SK-N-SH (cell line): ENCODE measurements around the gene SDK1.

Source experiments
- EP300 ChIP-seq, 2 experiments: IDR thresholded peaks; 2 replicates each; pipeline versions ENCODE4 v1.4.0 to v1.6.1; 2012; ENCODE audit warnings: borderline replicate concordance in 1 of 2, low read depth in 1 of 2, low read length in 1 of 2
- EZH2phosphoT487 ChIP-seq: fragments of 200-600 bp; sonication (generic); IDR thresholded peaks from 2 replicates; pipeline ENCODE4 v1.6.1; 2017; ENCODE audit warnings: low read depth, mixed run types, mild to moderate bottlenecking, antibody characterized with exemption, moderate library complexity, borderline replicate concordance
- GABPA ChIP-seq: IDR thresholded peaks from 2 replicates; pipeline ENCODE4 v1.4.0; 2012; ENCODE audit warnings: low read depth, mild to moderate bottlenecking
- JUND ChIP-seq: IDR thresholded peaks from 2 replicates; pipeline ENCODE4 v1.4.0; 2012
- MAX ChIP-seq: IDR thresholded peaks from 2 replicates; pipeline ENCODE4 v1.4.0; 2012; ENCODE audit warnings: low read depth
- MEF2A ChIP-seq: IDR thresholded peaks from 2 replicates; pipeline ENCODE4 v1.4.0; 2012; ENCODE audit warnings: low read depth, borderline replicate concordance
- PBX3 ChIP-seq: IDR thresholded peaks from 2 replicates; pipeline ENCODE4; 2012
- POLR2AphosphoS5 ChIP-seq: IDR thresholded peaks from 2 replicates; pipeline ENCODE4 v1.6.1; 2012; ENCODE audit warnings: low read depth, low read length
- RAD21 ChIP-seq: IDR thresholded peaks from 2 replicates; pipeline ENCODE4 v1.6.1; 2012; ENCODE audit warnings: mild to moderate bottlenecking, low read length
- REST ChIP-seq: IDR thresholded peaks from 2 replicates; pipeline ENCODE4 v1.6.1; 2012; ENCODE audit warnings: mild to moderate bottlenecking, low read depth, low read length, moderate library complexity
- TAF1 ChIP-seq: IDR thresholded peaks from 2 replicates; pipeline ENCODE4 v1.6.1; 2012; ENCODE audit warnings: low read depth, mild to moderate bottlenecking, low read length, moderate library complexity, borderline replicate concordance
- TF ChIP-seq, protein P1 (sequence below): fragments of 200-600 bp; sonication (generic); IDR thresholded peaks from 2 replicates; pipeline ENCODE4 v1.6.1; 2017; ENCODE audit warnings: antibody characterized with exemption, mild to moderate bottlenecking, moderate library complexity
- TF ChIP-seq, protein P2 (sequence below): IDR thresholded peaks from 2 replicates; pipeline ENCODE4 v1.4.0; 2012; ENCODE audit warnings: low read depth, borderline replicate concordance

DNA sequence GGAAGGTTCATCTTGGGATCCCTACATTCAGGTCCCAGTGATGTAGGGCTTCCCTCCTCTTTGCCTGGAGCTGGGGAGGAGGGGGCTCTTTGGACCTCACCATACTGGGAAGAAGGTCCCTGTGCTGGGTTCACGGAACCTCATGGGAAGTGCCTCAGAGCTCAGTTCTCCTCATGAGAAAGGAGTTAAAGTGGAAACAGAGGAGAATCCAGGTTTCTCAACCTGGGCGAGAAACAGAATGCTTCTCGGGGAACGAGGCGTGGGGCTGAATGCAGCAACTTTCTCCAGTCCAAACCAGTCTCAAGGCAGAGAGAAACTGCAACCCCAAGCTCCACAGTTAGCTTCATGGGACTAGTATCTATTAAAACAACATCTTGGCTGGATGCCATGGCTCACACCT lies 998.4 kb downstream of the SDK1 start:
- no peak for TF ChIP-seq RAD21
- TF ChIP-seq, protein P1, sequence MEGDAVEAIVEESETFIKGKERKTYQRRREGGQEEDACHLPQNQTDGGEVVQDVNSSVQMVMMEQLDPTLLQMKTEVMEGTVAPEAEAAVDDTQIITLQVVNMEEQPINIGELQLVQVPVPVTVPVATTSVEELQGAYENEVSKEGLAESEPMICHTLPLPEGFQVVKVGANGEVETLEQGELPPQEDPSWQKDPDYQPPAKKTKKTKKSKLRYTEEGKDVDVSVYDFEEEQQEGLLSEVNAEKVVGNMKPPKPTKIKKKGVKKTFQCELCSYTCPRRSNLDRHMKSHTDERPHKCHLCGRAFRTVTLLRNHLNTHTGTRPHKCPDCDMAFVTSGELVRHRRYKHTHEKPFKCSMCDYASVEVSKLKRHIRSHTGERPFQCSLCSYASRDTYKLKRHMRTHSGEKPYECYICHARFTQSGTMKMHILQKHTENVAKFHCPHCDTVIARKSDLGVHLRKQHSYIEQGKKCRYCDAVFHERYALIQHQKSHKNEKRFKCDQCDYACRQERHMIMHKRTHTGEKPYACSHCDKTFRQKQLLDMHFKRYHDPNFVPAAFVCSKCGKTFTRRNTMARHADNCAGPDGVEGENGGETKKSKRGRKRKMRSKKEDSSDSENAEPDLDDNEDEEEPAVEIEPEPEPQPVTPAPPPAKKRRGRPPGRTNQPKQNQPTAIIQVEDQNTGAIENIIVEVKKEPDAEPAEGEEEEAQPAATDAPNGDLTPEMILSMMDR = no peak
- no peak for TF ChIP-seq EP300 (IDR thresholded peaks at IDR 0.05; ENCODE audit: borderline replicate concordance in 1 of 2, low read depth in 1 of 2, low read length in 1 of 2)
- TF ChIP-seq REST = no peak
- TF ChIP-seq TAF1 = no peak
- TF ChIP-seq GABPA = no peak
- no peak for TF ChIP-seq MAX
- TF ChIP-seq, protein P2, sequence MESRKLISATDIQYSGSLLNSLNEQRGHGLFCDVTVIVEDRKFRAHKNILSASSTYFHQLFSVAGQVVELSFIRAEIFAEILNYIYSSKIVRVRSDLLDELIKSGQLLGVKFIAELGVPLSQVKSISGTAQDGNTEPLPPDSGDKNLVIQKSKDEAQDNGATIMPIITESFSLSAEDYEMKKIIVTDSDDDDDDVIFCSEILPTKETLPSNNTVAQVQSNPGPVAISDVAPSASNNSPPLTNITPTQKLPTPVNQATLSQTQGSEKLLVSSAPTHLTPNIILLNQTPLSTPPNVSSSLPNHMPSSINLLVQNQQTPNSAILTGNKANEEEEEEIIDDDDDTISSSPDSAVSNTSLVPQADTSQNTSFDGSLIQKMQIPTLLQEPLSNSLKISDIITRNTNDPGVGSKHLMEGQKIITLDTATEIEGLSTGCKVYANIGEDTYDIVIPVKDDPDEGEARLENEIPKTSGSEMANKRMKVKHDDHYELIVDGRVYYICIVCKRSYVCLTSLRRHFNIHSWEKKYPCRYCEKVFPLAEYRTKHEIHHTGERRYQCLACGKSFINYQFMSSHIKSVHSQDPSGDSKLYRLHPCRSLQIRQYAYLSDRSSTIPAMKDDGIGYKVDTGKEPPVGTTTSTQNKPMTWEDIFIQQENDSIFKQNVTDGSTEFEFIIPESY = no peak
- TF ChIP-seq EZH2phosphoT487 = no peak
- TF ChIP-seq PBX3 = no peak
- TF ChIP-seq POLR2AphosphoS5 = no peak
- TF ChIP-seq MEF2A = no peak
- TF ChIP-seq JUND = no peak
